ENCODE results near the gene RBMX.

Gene RBMX

GRCh38 chrX:136870064-136870463 is 10.5 kb downstream of the RBMX start:
- TF ChIP-seq TAF1 (IDR thresholded peaks at IDR 0.05; ENCODE audit: low read depth) (no peak), USF1 (IDR thresholded peaks at IDR 0.05) (no peak), TCF12 (IDR thresholded peaks at IDR 0.05; ENCODE audit: low read depth) (no peak), YY1 (IDR thresholded peaks at IDR 0.05; ENCODE audit: low read depth) (no peak), CREB1 (IDR thresholded peaks at IDR 0.05; ENCODE audit: low read depth) (no peak), REST (IDR thresholded peaks at IDR 0.05; ENCODE audit: low read depth) (no peak), CEBPB (IDR thresholded peaks at IDR 0.05) (no peak), ZBTB7A (IDR thresholded peaks at IDR 0.05; ENCODE audit: low read depth) (no peak), FOXM1 (IDR thresholded peaks at IDR 0.05; ENCODE audit: borderline replicate concordance, low read depth) (no peak), RAD21 (IDR thresholded peaks at IDR 0.05; ENCODE audit: low read depth) (no peak), NFIC (IDR thresholded peaks at IDR 0.05) (no peak), MAX (IDR thresholded peaks at IDR 0.05) (no peak), TEAD4 (IDR thresholded peaks at IDR 0.05) (no peak), EGR1 (IDR thresholded peaks at IDR 0.05) (no peak), EP300 (IDR thresholded peaks at IDR 0.05; ENCODE audit: borderline replicate concordance) (no peak)

GRCh38 chrX:136868283-136869055 is 12.1 kb downstream of the RBMX start:
- no peak for TF ChIP-seq CREB1 (IDR thresholded peaks at IDR 0.05; ENCODE audit: low read depth)
- TF ChIP-seq YY1 (IDR thresholded peaks at IDR 0.05; ENCODE audit: low read depth): no peak

GRCh38 chrX:136867518-136867917 is 13.0 kb downstream of the RBMX start:
- TF ChIP-seq CREB1 (IDR thresholded peaks at IDR 0.05; ENCODE audit: low read depth) (no peak), ZBTB7A (IDR thresholded peaks at IDR 0.05; ENCODE audit: low read depth) (no peak), USF1 (IDR thresholded peaks at IDR 0.05) (no peak), TEAD4 (IDR thresholded peaks at IDR 0.05) (no peak), YY1 (IDR thresholded peaks at IDR 0.05; ENCODE audit: low read depth) (no peak), NFIC (IDR thresholded peaks at IDR 0.05) (no peak), EP300 (IDR thresholded peaks at IDR 0.05; ENCODE audit: borderline replicate concordance) (no peak)

GRCh38 chrX:136867096-136867491 is 13.4 kb downstream of the RBMX start:
- no peak for TF ChIP-seq TEAD4 (IDR thresholded peaks at IDR 0.05)
- no peak for TF ChIP-seq TCF12 (IDR thresholded peaks at IDR 0.05; ENCODE audit: low read depth)
- no peak for TF ChIP-seq EP300 (IDR thresholded peaks at IDR 0.05; ENCODE audit: borderline replicate concordance)
- TF ChIP-seq REST (IDR thresholded peaks at IDR 0.05; ENCODE audit: low read depth): no peak
- TF ChIP-seq CREB1 (IDR thresholded peaks at IDR 0.05; ENCODE audit: low read depth): no peak
- TF ChIP-seq CEBPB (IDR thresholded peaks at IDR 0.05): no peak
- TF ChIP-seq ZBTB7A (IDR thresholded peaks at IDR 0.05; ENCODE audit: low read depth): no peak
- no peak for TF ChIP-seq USF1 (IDR thresholded peaks at IDR 0.05)
- TF ChIP-seq NFIC (IDR thresholded peaks at IDR 0.05): no peak
- TF ChIP-seq FOXM1 (IDR thresholded peaks at IDR 0.05; ENCODE audit: borderline replicate concordance, low read depth): no peak
- TF ChIP-seq TAF1 (IDR thresholded peaks at IDR 0.05; ENCODE audit: low read depth): no peak
- no peak for TF ChIP-seq YY1 (IDR thresholded peaks at IDR 0.05; ENCODE audit: low read depth)
- no peak for TF ChIP-seq EGR1 (IDR thresholded peaks at IDR 0.05)
- no peak for TF ChIP-seq MAX (IDR thresholded peaks at IDR 0.05)
- TF ChIP-seq RAD21 (IDR thresholded peaks at IDR 0.05; ENCODE audit: low read depth): no peak

- TF ChIP-seq NFIC (IDR thresholded peaks at IDR 0.05) (no peak), CEBPB (IDR thresholded peaks at IDR 0.05) (peak; percentile 65; the same call in 1 of the 2 replicates)
These were observed 14.0 kb downstream of the RBMX start for GRCh38 chrX:136866337-136867095.
